Pons (tissue), 1 donor: Measurements from ENCODE around the gene OR10H1.
"Not testable (repeated sequence)": the region's sequence is repeated elsewhere in the genome, so short reads cannot be mapped to it uniquely, and the experiment has no call there.

Source experiments
- DNase-seq: peaks from one replicate; pipeline ENCODE4 v3.0.0-alpha.2; 2016; ENCODE audit warnings: low spot score

Gene OR10H1

DNA sequence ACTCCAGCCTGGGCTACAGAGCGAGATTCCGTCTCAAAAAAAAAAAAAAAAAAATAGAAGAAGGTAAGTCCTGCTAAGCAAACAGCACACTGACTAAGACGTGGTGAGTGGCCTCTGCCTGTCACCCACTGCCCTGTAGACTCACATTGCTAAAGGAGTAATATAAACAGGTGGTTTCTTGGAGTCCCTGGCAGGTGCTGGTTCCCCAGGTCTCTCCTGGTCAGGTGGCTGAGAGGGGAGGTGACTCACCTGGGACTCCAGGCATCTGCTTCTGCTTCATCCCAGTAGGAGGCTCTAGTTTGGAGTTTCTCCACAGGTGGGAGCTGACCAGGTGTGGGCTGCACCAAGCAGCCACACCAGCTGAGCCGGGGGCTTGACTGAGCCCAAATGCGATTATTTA, at the start of gene OR10H1:
Gene OR10H1, minus strand, starts transcription at position 359 of the 400 bp plus-strand sequence. CDS start 7,627 bp downstream, outside the sequence.
- no peak for DNase-seq

DNA sequence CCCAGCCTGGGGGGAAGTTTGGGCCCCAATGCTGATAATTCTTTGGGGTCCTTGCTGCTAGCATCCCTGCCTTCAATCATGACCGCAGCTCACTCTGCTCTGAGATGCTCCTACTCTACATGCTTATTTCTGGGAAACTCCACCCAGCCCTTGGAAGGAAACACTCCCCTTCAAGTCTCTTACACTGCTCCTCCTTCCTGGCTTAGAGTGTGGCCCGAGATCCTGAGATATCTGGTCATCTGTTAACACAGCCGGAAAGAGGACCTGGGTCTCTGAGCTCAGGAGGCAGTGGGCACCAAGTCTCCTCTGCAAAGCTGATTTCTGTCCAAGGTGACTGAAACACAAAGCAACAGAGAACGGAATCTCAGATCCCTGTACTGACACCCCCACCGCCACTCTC, 49.4 kb upstream of the OR10H1 start:
- DNase-seq: no peak

GRCh38 chr19:15863272-15863671, 47.8 kb upstream of the OR10H1 start:
- DNase-seq: no peak

- DNase-seq: no peak
Observed at GRCh38 chr19:15862444-15862843, 47.0 kb upstream of the OR10H1 start.

GRCh38 chr19:15860522-15860921, 45.1 kb upstream of the OR10H1 start:
- no peak for DNase-seq

DNA sequence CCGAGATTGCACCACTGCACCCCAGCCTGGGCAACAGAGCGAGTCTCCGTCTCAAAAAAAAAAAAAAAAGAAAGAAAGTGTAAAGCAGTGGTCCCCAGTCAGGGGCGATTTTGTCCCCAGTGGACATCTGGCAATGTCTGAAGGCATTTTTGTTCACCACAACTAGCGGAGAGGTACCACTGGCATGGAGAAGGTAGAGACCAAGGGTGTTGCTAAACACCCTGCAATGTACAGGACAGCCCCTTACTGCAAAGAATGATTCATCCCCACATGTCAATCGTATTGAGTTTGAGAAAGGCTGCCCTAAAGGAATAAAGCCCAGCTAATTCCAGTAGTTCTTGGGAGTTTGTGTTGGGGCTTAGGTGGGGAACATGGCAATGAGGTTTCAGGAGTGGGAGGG, 43.7 kb upstream of the OR10H1 start:
- DNase-seq: no peak

DNA sequence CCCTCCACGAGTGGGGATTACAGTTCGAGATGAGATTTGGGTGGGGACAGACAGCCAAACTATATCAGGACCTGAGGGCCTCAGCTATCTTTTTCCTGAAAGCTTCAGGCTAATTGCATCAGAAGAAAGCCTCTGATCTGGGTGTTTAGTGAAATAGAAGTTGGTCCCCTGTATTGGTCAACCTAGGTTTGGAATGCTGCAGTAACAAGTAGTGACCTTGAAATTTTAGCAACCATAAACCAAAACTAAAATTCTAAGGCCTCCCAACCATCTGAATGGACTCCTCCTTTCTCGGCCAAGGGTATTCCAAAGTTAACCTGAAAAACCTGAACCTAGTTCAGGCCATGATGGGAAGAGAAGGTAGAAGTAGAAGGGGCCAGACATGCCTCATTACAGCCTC, 34.9 kb upstream of the OR10H1 start:
- no peak for DNase-seq

- no peak for DNase-seq
Observed at GRCh38 chr19:15846923-15847322, 31.5 kb upstream of the OR10H1 start.

- not testable (repeated sequence) for DNase-seq
Observed at GRCh38 chr19:15843894-15844222, 28.4 kb upstream of the OR10H1 start.

DNA sequence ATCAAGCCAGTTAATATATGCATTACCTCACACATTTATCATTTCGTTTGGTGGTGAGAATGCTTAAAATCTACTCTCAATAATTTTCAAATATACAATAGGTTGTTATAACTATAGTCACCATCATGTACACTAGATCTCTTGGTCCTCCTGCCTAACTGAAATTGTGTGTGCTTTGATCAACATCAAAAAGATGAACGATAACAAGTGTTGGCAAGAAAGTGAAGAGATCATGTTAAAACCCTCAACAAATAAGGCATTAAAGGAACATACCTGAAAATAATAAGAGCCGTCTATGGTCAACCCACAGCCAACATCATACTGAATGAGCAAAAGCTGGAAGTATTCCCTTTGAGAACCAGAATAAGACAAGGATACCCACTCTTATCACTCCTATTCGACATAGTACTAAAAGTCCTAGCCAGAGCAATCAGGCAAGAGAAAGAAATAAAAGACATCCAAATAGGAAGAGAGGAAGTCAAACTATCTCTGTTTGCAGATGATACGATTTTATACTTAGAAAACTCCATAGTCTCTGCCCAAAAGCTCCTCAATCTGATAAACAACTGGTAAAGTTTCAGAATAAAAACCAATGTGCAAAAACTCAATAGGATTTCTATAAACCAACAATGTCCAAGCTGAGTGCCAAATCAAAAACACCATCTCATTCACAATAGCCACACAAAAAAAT, 27.9 kb upstream of the OR10H1 start:
- no peak for DNase-seq

DNA sequence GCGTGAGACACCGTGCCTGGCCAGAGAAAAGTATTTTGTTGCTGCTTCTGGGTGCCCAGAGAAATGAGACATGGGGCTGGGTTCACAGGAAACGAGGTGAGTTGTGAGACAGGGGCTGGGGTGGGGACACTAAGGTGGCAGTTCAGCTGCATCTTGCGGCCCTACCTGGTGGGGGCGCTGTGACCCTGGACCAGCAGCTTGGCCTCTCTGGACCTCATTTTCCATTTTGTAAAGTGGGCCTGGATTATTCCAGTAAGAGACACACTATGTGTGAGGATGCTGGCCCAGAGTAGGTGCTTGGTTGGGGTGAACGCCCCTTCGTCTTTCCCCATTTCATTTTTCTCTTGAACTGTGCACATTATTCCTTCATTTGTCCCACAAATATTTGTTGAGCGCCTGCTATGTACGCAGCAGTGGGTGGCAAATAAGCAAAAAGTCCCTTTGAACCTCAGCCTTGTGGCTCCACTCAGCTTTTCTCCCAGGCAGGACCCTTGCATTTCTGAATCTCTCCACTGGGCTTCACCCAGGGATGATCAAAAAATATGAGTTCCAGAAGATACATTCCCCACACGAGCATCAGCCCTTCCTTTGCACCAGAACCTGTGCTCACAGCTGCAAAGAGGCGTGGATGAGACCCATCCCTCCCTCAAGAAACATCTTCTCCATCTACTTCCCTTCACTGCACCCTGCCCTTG, 26.6 kb upstream of the OR10H1 start:
- no peak for DNase-seq

DNA sequence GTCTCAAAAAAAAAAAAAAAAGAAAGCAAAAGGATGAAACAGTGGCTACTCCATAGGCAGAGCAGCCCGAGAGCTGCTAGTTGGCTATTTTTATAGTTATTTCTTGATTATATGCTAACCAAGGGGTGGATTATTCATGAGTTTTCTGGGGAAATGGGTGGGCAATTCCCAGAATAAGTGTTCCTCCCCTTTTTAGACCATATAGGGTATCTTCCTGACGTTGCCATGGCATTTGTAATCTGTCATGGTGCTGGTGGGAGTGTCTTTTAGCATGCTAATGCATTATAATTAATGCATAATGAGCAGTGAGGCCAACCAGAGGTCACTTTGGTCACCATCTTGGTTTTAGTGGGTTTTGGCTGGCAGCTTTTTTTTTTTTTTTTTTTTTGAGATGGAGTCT, 25.4 kb upstream of the OR10H1 start:
- DNase-seq: no peak

DNA sequence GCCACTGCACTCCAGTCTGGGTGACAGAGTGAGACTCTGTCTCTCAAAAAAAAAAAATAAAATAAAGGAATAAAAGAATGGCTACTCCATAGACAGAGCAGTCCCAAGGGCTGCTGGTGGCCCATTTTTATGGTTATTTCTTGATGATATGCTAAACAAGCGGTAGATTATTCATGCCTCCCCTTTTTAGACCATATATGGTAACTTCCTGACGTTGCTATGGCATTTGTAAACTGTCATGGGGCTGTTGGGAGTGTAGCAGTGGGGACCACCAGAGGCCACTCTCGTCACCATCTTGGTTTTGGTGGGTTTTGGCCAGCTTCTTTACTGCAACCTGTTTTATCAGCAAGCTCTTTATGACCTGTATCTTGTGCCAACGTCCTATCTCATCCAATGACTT, 24.4 kb upstream of the OR10H1 start:
- not testable (repeated sequence) for DNase-seq

- DNase-seq: no peak
Observed at GRCh38 chr19:15838351-15838750, 22.9 kb upstream of the OR10H1 start.

DNA sequence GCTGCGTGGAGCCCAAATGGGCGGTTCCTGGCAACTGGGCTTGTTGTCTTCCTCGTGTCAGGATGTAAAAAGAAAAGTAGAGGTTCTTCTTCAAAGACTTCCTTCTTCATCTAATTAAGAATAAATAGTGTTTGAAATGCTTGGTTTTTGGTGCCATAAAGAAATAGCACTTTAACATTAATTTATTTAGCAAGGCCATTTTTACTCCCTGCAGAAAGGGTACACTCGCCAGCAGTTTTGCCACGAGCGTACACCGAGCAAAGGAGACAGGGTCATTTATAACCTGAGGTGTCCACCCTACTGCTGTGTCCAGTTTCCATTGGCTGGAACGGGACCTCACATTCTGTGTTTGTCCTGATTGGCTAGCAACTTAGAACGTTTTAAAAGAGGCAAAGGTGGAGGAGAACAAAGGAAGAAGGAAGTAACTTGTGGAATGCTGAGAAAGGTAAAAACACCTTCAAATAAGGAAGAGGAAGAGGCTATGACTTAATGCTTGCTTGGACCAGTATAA, 21.8 kb upstream of the OR10H1 start:
- no peak for DNase-seq

- DNase-seq: peak; percentile 99
Observed at GRCh38 chr19:15836330-15837220, 21.1 kb upstream of the OR10H1 start.

- DNase-seq: not testable (repeated sequence)
Observed at GRCh38 chr19:15835565-15836329, 20.3 kb upstream of the OR10H1 start.

- not testable (repeated sequence) for DNase-seq
Observed at GRCh38 chr19:15834232-15834631, 18.8 kb upstream of the OR10H1 start.

GRCh38 chr19:15831626-15832025, 16.2 kb upstream of the OR10H1 start:
- DNase-seq: no peak

DNA sequence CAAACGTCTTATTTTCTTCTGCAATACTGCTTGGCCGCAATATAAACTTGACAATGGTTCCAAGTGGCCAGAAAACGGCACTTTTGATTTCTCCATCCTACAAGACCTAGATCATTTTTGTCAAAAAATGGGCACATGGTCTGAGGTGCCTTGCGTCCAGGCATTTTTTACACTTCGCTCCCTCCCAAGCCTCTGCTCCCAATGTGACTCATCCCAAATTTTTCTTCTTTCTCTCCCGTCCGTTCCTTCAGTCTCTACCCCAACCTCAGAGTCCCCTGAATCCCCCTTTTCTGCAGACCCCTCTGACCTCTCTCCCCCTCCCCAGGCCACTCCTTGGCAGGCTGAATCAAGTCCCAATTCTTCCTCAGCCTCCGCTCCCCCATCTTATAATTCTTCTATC, 14.3 kb upstream of the OR10H1 start:
- no peak for DNase-seq

GRCh38 chr19:15829306-15829698, 13.8 kb upstream of the OR10H1 start:
- no peak for DNase-seq
